NCI-H748 (cell line): ENCODE measurements around the gene PADI2.
"Not testable (repeated sequence)": the region's sequence is repeated elsewhere in the genome, so short reads cannot be mapped to it uniquely, and the experiment has no call there.

ENCODE experiments used
- DNase-seq: peaks from one replicate; lab custom pipeline; 2025; ENCODE audit not compliant: unreplicated experiment; lab: John Stamatoyannopoulos, UW

PADI2 gene

GRCh38 chr1:17086751-17087150 is 32.5 kb downstream of the PADI2 start:
- no peak for DNase-seq

- no peak for DNase-seq
Observed at GRCh38 chr1:17084787-17085186, 34.5 kb downstream of the PADI2 start.

DNA sequence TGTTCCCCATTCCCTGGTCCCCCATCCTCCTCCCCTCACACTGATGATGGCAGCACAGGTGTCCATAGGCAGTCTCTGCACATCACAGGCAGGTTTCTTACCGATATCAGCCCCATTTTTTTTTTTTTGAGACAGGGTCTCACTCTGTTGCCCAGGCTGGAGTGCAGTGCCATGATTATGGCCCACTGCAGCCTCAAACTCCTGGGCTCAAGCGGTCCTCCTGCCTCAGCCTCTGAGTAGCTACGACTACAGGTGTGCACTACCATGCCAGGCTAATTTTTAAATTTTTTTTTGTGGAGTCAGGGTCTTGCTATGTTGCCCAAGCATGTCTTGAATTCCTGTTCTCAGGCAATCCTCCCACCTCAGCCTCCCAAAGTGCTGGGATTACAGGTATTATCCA is 36.5 kb downstream of the PADI2 start:
- DNase-seq, result no peak

DNA sequence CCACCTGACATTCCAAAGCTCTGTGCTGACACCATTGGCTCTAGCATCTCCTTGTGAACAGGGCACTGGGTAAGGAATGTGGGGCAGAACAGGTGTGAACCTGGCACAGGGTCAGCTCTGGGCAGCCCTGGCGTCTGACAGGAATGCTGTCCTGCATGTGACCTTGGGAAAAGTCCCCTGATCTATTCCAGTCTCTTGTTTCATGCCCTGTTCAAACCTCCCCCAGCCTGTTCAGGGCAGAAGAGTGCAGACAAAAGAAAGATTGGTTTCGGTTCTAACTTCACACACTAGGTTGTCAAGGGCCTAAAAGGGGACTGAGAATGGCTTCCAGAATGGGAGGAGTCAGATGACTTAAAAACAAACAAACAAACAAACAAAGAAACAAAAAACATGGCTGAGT is 37.8 kb downstream of the PADI2 start:
- no peak for DNase-seq

DNA sequence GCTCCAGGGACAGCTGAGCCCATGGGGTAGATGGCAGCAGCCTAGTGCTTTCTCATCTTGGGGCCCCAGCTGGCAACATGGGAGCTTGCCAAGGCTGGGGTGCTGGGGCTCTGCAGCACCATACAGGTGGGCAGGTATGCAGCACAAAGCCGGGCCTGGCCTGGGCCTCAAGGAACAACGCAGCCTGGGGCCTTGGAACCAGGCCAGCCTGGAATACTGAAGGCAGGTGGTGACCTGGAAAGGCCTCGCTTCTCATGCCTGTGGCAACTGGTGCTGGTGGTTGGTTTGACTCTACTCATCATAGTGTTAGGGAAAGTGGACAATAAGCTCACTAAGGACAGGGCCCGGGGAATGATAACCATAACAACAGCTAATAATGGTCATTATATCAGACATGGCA is 38.4 kb downstream of the PADI2 start:
- no peak for DNase-seq

DNA sequence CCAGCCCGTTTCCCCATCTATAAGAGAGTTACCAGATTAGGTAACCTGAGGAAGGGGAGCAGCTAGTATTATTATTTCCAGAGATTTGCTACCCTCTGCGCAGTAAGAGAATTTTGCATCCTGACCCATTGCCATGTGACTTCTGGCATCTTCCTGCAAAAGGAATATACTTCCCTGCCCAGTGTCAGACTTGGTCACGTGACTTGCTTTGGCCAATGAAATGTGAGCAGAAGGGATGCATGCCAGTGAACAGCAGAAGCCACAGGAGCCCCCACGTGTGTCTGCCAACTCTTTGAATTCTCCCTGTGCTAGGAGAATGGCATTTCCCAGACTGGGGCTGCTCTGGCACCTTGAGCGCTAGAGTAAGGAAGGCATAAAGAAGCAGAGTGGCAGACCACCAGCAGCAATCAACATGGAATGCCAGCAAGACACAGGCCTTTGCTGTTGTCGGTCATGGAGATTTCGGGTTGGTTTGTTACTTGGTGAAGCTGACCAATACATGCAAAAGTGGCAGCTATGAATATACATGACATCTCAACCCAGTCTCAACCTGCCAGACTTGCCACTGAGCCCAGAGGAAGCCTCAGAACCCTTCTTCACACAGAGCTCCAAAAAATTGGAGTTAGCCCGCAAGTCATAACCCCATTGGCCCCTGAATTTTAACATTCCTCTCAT is 39.0 kb downstream of the PADI2 start:
- DNase-seq, result no peak

GRCh38 chr1:17078991-17079868 is 40.0 kb downstream of the PADI2 start:
- DNase-seq, result no peak

DNA sequence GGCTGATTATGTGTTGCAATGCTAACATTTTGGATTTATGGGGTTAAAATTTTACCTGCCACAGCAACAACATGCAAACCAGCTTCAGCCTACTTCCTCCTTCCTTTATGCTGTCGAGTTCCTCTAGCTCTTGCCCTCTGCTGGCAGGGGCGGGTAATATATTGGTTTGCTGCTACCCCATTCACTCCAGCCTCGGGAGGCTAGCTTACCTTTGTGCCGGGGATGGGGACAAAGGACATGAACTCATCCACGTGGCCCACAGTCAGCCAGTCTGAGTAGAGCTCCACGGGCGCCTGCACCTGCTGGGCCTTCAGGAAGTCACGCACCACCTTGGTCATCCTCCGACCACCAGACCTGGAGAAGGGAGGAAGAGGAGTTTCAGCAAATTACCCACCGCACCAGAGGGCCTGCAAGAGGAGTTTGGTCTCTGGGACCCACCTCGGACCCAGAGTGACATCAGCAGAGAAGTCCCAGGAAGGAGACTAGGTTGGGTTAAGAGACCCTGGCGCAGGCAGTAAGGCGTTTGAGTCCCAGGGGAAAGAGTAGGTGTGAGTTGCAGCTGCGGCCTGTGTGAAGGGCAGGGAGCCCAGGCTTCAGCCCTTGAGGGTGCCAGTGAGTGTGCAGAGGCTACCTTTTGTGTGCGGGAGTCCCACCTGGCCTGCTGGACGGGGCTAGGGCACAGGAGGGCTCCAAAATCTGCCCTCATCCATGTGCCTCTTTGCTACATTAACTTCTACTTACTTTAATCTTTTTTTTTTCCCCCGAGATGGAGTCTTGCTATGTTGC is 43.6 kb downstream of the PADI2 start:
- DNase-seq, result no peak

- no peak for DNase-seq
Observed at GRCh38 chr1:17071794-17072193, 47.5 kb downstream of the PADI2 start.

DNA sequence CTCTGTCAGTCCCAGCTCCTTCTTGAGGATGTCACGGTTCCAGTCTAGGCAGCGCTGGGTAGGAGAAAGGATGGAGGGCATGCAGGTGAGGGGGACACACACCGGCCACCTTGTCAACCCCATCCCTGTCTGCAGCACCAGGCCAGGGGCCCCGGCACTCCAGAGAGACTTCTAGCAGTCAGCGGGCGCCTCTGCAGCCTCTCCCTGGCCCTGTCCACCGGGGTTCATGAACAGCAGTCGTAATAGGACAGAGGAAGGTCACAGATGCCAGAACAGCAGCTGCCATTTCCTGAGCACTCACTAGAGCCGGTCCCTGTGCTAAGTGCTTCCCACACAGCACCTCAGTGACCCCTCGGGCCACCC is 49.1 kb downstream of the PADI2 start:
- no peak for DNase-seq

DNA sequence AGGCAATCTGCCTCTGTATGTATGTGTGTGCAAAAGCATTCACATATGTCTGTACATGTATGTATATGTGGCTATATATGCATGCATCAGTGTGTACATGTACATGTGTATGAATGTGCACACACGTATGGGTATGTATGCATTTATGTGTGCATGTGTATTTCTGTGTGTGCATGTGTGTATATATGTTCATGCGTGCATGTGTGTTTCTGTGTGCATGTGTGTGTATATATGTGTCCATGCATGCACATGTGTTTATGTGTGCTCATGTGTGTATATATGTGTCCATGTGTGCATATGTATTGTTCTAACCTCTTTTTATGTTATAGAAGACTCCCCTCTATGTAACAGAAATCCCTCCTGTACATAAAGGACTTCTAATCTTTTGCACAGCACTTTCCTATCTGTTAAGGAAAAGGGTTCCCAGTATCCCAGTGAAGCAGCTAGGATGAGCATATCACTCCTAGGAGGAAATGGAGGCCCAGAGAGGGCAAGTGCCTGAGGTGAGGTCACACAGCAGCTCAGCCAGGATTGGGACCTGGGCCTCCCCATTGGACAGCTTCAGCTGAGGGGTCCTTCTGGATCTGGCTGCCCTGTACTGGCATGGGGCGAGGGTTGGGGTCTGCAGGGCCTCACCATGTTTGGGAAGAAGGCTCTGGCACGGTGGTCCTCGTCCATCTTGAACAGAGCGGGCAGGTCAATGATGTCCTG is 49.6 kb downstream of the PADI2 start:
- DNase-seq, result no peak

- DNase-seq, result no peak
Observed at GRCh38 chr1:17068789-17069188, 50.5 kb downstream of the PADI2 start.

DNA sequence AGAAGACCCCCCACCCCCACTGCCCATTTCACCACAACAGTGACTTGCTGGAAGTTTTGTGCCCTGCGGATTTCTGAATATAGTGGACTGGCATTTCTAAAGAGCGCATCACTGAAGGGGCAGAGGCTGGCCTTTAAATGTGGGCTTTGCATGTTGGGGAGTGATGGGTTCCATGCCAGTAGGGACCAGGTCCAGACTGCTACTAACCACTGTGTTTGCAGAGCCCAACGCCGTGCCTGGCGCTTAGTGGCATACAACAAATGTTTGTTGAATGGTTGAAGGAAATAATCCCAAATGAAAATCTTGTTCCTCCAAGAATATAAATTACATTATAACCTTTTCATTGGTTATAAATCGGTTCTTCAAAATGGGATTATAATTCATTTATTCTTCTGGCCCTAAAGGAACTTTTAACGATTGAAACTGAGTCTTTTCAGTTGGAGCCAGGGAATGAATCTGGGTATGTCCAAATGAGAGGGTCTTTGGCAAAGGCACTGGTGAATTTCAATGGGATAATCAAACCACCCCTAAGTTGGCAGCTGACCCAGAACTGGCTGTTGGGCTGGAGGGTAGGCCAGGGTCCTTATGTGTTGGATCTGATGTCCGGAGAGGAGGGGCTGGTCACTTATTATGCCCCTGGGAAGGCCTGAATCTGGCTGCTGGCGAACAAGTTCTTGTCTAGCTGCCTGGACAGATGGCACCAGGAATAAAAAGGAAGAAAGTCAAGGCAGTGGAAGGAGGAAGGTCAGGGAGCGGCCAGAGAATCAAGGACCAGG is 51.6 kb downstream of the PADI2 start:
- no peak for DNase-seq

GRCh38 chr1:17067069-17067426 is 52.2 kb downstream of the PADI2 start:
- DNase-seq, result no peak

GRCh38 chr1:17066361-17067068 is 52.7 kb downstream of the PADI2 start:
- no peak for DNase-seq

DNA sequence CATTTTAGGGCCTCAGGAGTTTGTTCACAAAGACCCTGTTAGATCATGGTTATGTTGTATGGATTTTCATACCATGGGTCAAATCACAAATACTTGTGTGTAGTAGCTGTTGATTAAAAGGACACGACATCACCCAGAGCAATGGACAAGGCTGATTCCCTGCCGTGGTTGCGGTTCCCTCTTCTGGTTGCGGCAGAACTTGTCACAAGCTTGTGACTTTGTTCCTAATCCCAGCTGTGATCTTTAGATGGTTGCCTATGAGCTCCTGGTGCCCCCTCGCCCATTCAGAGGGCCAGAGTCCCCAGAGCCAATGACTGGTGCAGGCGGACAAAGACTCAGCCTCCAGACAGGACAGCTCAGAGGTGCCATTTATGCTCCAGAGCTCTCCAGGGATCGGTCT is 53.6 kb downstream of the PADI2 start:
- no peak for DNase-seq

DNA sequence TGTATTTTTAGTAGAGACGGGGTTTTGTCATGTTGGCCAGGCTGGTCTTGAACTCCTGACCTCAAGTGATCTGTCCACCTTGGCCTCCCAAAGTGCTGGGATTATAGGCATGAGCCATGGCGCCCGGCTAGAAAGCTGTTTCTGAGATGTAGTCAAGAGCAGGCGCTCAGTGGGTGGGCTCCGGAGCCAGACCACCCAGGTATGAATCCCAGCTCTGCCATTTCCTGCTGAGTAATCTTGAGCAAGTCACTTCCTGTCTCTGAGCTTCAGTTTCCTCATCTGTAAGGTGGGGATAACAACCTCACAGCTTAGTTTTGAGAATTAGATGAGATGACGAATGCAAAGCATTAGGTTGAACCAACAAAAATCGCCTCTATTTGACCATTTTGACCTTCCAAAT is 56.5 kb downstream of the PADI2 start:
- not testable (repeated sequence) for DNase-seq

- DNase-seq, result no peak
Observed at GRCh38 chr1:17061892-17062291, 57.4 kb downstream of the PADI2 start.

DNA sequence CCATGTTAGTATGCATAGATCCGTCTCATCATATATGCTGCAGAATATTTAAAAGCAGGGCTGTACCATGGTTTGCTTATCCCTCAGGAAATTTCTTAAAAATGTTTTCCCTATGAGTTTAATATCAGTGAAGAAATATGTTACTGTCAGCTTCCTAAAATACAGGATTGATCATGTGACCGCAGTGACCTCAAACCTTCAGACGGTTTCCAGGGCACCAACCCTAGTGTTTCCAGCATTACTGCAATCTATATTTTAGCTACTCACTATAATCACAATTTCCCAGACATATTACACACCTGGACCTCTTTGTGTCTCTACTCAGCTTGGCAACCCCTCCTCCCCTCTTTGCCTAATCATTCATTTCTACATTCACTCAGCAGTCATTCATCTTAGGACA is 57.8 kb downstream of the PADI2 start:
- DNase-seq, result no peak

GRCh38 chr1:17060306-17060749 is 58.9 kb downstream of the PADI2 start:
- no peak for DNase-seq
